Adipocyte (in vitro differentiated cells): ENCODE results near the gene PFDN2.
"Not testable (repeated sequence)": the region's sequence is repeated elsewhere in the genome, so short reads cannot be mapped to it uniquely, and the experiment has no call there.

Source experiments
- DNase-seq: peaks from one replicate; pipeline ENCODE4 v3.0.0-alpha.2; 2015; ENCODE audit warnings: low read depth
- H3K27me3 ChIP-seq: replicated peaks from 2 replicates; pipeline ENCODE4 v1.7.0; 2013; ENCODE audit warnings: mild to moderate bottlenecking, low read length, moderate library complexity; ENCODE audit not compliant: control insufficient read depth, insufficient read depth
- H3K36me3 ChIP-seq: 2 replicates; pipeline ENCODE4 v1.7.0; 2013; ENCODE audit warnings: low read length, mild to moderate bottlenecking, moderate library complexity; ENCODE audit not compliant: control insufficient read depth, insufficient read depth, severe bottlenecking
- H3K4me1 ChIP-seq: 2 replicates; pipeline ENCODE4 v1.7.0; 2013; ENCODE audit warnings: mild to moderate bottlenecking, low read length, moderate library complexity; ENCODE audit not compliant: control insufficient read depth, insufficient read depth
- H3K4me3 ChIP-seq: 2 replicates; pipeline ENCODE4 v1.7.0; 2013; ENCODE audit warnings: mild to moderate bottlenecking, low read length, moderate library complexity
- H3K9ac ChIP-seq: 2 replicates; pipeline ENCODE4 v1.7.0; 2013; ENCODE audit warnings: mild to moderate bottlenecking, low read length, moderate library complexity
- H3K9me3 ChIP-seq: 2 replicates; pipeline ENCODE4 v1.7.0; 2013; ENCODE audit warnings: mild to moderate bottlenecking, low read length, moderate library complexity; ENCODE audit not compliant: control insufficient read depth

Gene PFDN2

GRCh38 chr1:161074676-161075368, 43.0 kb downstream of the PFDN2 start:
- H3K27me3 ChIP-seq = no peaks in the 10 kb centered on the region
- no peaks in the 10 kb centered on the region for H3K9me3 ChIP-seq
- no peak overlapping the region for H3K9ac ChIP-seq
- no peak for DNase-seq
- H3K4me3 ChIP-seq = no peak overlapping the region
- peaks cover under 1% of the 10 kb centered on the region for H3K4me1 ChIP-seq
- no peaks in the 10 kb centered on the region for H3K36me3 ChIP-seq

DNA sequence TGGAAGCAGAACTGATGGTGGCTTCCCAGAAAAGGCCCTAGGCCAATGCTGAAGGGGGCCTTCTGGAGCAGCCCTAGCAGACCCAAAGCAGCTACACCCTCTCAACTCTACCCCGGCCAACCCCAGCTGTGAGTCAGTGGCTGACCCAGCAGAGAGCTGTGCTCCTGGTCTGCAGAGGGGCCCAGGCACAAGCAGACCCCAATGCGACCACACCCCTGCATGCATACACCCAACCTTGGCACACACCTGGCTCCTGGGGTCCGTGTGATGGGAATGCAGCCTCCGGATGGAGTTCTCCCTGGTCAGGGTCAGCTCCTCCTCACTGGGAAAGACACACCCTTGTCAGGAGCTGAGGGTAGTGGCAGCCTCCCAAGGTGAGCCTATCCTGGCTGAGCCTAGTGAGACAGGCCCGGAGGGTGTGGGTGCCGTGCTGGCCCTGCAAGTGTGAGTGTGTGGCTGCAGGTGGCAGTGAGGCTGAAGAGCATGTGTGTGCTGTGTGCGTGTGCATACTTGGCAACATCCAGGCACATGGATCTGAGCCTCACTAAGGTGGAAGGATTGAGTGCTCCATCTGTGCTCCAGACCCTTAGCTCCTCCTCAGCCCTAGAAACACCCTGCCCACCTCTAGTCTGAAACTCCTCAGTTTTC, 44.2 kb downstream of the PFDN2 start:
- no peak for DNase-seq
- Histone ChIP-seq H3K36me3 (no peaks in the 10 kb centered on the region), H3K4me3 (no peak overlapping the region), H3K27me3 (no peaks in the 10 kb centered on the region), H3K9ac (no peak overlapping the region), H3K4me1 (no peaks in the 10 kb centered on the region), H3K9me3 (no peaks in the 10 kb centered on the region)

DNA sequence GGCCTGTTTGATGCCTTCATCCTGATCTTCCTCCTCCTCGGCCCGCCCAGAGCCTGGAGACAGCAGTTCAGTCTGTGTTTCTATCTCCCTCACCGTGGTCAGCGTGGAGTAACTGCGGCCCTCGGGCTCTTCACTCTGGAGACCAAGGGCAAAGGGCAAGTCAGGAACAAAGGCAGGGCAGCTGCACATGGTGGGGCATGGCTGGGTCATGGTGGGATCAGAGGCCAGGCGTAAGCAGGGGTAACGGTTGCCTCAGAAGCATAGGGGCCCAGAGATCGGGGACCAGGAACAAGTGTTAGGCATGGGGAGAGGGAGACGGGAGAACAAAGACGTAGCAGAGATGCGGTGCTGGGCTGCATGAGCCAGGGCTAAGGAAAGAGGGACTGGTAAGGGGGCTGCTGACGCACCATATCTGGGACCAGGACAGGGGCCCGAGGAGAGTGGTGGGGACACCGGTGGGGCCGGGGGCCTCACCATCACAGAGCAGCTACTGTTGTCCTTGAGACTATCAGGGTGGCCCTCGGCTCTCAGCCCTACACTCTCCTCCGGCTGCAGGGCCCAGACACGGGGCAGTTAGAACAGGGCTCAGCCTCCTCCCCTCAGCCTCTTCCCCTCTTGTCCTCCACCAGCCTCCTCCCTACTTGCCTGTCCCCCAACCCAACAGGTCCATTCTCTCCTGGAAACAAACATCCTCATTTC, 44.9 kb downstream of the PFDN2 start:
- Histone ChIP-seq H3K4me3 (no peak overlapping the region), H3K9ac (no peak overlapping the region), H3K4me1 (no peaks in the 10 kb centered on the region), H3K36me3 (no peaks in the 10 kb centered on the region), H3K27me3 (no peaks in the 10 kb centered on the region), H3K9me3 (no peaks in the 10 kb centered on the region)
- no peak for DNase-seq

DNA sequence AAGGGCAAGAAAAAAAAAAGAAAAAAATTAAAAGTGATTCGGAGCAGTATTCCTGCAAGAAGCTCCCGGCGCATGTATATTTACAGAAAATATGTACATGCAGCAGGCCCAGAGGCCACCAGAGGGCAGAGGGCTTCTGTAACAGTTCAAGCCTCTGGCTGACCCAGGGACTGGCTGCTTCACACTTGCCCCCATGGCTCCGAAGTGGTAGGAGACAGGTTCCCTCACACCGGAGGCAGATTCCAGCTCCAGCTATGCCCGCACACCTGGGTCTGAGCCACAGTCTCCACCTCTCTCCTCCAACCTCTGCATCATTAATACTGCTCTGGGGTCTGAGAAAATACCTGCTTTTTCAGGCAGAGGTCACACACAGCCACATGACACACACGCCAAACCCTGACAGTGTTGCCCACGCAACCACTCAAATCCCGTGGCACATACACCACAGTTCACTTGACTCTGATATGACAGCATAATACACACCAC, 45.9 kb downstream of the PFDN2 start:
- Histone ChIP-seq H3K27me3 (no peaks in the 10 kb centered on the region), H3K9ac (no peak overlapping the region), H3K36me3 (no peaks in the 10 kb centered on the region), H3K4me3 (no peak overlapping the region), H3K9me3 (no peaks in the 10 kb centered on the region), H3K4me1 (no peaks in the 10 kb centered on the region)
- DNase-seq = peak; percentile 29

DNA sequence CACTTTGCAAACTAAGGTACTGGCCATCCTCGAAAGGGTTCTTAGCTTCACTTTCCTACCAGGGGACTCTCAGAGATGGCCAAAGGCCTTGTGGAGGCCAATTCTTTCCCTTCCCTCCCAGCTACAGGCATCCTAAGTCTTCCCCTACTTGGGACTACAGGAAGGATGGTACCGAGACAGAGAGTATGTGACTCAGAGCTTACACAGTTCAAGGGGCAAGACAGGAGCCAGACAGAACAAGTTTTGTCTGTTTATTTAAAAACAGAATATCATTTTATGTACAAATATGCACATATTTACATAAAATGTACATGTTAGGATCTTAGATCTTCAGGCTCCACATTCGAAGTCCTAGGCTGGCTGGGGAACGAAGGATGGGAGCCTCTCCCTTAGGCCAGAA, 47.1 kb downstream of the PFDN2 start:
- Histone ChIP-seq H3K36me3 (no peaks in the 10 kb centered on the region), H3K9me3 (no peaks in the 10 kb centered on the region), H3K27me3 (peaks cover 3% of the 10 kb centered on the region), H3K4me1 (no peaks in the 10 kb centered on the region), H3K9ac (no peak overlapping the region), H3K4me3 (no peak overlapping the region)
- DNase-seq = no peak

GRCh38 chr1:161069731-161070270, 48.0 kb downstream of the PFDN2 start, which contains the start of gene ARHGAP30:
TSS of gene ARHGAP30 (minus strand) at chr1:161069891. CDS start at chr1:161069624, 267 bp downstream.
- no peak for DNase-seq
- no peak within 1 kb of the TSS for H3K9ac ChIP-seq
- peaks cover 5% of the 10 kb centered on the region for H3K27me3 ChIP-seq
- no peak within 1 kb of the TSS for H3K4me3 ChIP-seq
- no peaks in the 10 kb centered on the region for H3K4me1 ChIP-seq
- no peaks in the 10 kb centered on the region for H3K36me3 ChIP-seq
- H3K9me3 ChIP-seq = no peaks in the 10 kb centered on the region

- Histone ChIP-seq H3K9me3 (no peaks in the 10 kb centered on the region), H3K27me3 (peaks cover 5% of the 10 kb centered on the region), H3K4me3 (no peak overlapping the region), H3K4me1 (no peaks in the 10 kb centered on the region), H3K9ac (no peak overlapping the region), H3K36me3 (no peaks in the 10 kb centered on the region)
- no peak for DNase-seq
These were observed 48.6 kb downstream of the PFDN2 start for GRCh38 chr1:161069241-161069640.

GRCh38 chr1:161068306-161069234, 49.3 kb downstream of the PFDN2 start:
- Histone ChIP-seq H3K9ac (no peak overlapping the region), H3K9me3 (no peaks in the 10 kb centered on the region), H3K4me3 (no peak overlapping the region), H3K27me3 (peaks cover 5% of the 10 kb centered on the region), H3K36me3 (no peaks in the 10 kb centered on the region), H3K4me1 (no peaks in the 10 kb centered on the region)
- DNase-seq = no peak

DNA sequence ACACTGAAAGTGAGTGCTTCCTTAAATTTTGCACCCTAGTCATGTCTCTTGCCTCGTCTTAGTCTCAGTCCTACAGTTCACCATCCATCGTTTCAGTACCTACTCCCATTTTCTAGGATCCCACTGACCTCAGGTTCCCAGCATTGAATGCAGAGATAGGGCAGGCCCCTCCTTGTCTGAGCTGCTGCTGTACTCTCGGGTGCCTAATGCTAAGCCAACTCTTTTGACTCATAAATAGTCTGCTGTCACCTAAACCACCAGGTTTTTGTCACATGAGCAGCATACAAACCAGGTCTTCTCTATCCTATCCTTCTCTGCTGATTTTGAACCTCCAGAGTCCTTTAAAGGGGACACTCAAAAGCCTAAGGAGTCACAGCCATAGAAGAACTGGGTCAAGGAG, 51.1 kb downstream of the PFDN2 start:
- Histone ChIP-seq H3K9me3 (no peaks in the 10 kb centered on the region), H3K27me3 (peaks cover 5% of the 10 kb centered on the region), H3K4me3 (no peak overlapping the region), H3K36me3 (no peaks in the 10 kb centered on the region), H3K4me1 (no peaks in the 10 kb centered on the region), H3K9ac (no peak overlapping the region)
- DNase-seq = no peak

DNA sequence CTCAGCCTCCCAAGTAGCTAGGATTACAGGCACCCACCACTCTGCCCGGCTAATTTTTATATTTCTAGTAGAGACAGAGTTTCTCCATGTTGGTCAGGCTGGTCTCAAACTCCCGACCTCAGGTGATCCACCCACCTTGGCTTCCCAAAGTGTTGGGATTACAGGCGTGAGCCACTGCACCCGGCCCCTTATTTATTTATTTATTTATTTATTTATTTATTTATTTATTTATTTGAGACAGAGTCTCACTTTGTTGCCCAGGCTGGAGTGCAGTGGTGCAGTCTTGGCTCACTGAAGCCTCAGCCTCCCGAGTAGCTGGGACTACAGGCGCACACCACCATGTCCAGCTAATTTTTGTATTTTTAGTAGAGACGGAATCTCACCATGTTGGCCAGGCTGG, 52.2 kb downstream of the PFDN2 start:
- not testable (repeated sequence) for H3K4me3 ChIP-seq, H3K27me3 ChIP-seq, H3K4me1 ChIP-seq, H3K36me3 ChIP-seq, DNase-seq, H3K9me3 ChIP-seq, H3K9ac ChIP-seq
